SK-N-SH (cell line): ENCODE data around the gene RPL27. TPM values are rescaled to one million over a fixed set of nuclear protein-coding genes. Genes with fewer than 3 reads are reported as not detected.

Source experiments
- CTCF ChIA-PET: fragments of 300-600, 350-600 bp; formaldehyde crosslinking; extraction: SDS; loops from one replicate; lab custom pipeline; 2021; lab: Yijun Ruan, JAX
- POLR2A ChIA-PET: fragments of 350-600 bp; sonication (Branson Sonifier 250); formaldehyde crosslinking; extraction: SDS; loops from one replicate; lab custom pipeline; 2020; ENCODE audit warnings: antibody characterized with exemption, inconsistent platforms; lab: Yijun Ruan, JAX
- DNase-seq: peaks from one replicate; pipeline ENCODE4 v3.0.0; 2012
- H2AFZ ChIP-seq: fragments of 200-600 bp; sonication (generic); 2 replicates; pipeline ENCODE4 v1.8.1; 2016; ENCODE audit warnings: antibody characterized with exemption, mild to moderate bottlenecking, low read depth
- H3F3A ChIP-seq: fragments of 200-600 bp; sonication (generic); replicated peaks from 2 replicates; pipeline ENCODE3; 2016; ENCODE audit warnings: antibody characterized with exemption, mild to moderate bottlenecking; ENCODE audit not compliant: insufficient read depth
- H3K27ac ChIP-seq, 2 experiments: fragments of 200-500 bp in 1 of 2; fragments of 200-600 bp in 1 of 2; sonication (Bioruptor generic) in 1 of 2; sonication (generic), shearing (Covaris generic) in 1 of 2; 2 replicates each; pipeline versions ENCODE4 v1.5.1 to v1.6.1; 2014 to 2016; ENCODE audit warnings: low read depth in 2 of 2, inconsistent platforms in 1 of 2, low read length in 1 of 2, mild to moderate bottlenecking in 1 of 2, mixed read lengths in 1 of 2
- H3K27me3 ChIP-seq: fragments of 200-600 bp; sonication (generic), shearing (Covaris generic); 2 replicates; pipeline ENCODE4 v1.6.1; 2016; ENCODE audit warnings: mixed run types; ENCODE audit not compliant: insufficient read depth
- H3K36me3 ChIP-seq, 2 experiments: fragments of 200-500 bp in 1 of 2; fragments of 200-600 bp in 1 of 2; sonication (Bioruptor generic) in 1 of 2; sonication (generic) in 1 of 2; replicated peaks in 1 of 2; 2 replicates each; pipeline versions ENCODE3 to v1.5.1; 2014 to 2016; ENCODE audit warnings: low read length in 1 of 2, mild to moderate bottlenecking in 1 of 2; ENCODE audit not compliant: insufficient read depth in 2 of 2, control insufficient read depth in 1 of 2
- H3K4me1 ChIP-seq, 2 experiments: fragments of 200-500 bp in 1 of 2; fragments of 200-600 bp in 1 of 2; sonication (Bioruptor generic) in 1 of 2; sonication (generic), shearing (Covaris generic) in 1 of 2; 2 replicates each; pipeline versions ENCODE4 v1.5.1 to v1.6.1; 2014 to 2016; ENCODE audit warnings: low read depth in 1 of 2, low read length in 1 of 2, mixed run types in 1 of 2; ENCODE audit not compliant: insufficient read depth in 2 of 2, control insufficient read depth in 1 of 2
- H3K4me2 ChIP-seq: fragments of 200-600 bp; sonication (generic), shearing (Covaris generic); 2 replicates; pipeline ENCODE4 v1.6.1; 2017; ENCODE audit warnings: mixed run types
- H3K4me3 ChIP-seq, 2 experiments: fragments of 200-500 bp in 1 of 2; fragments of 200-600 bp in 1 of 2; sonication (Bioruptor generic) in 1 of 2; sonication (generic), shearing (Covaris generic) in 1 of 2; 2 replicates each; pipeline versions ENCODE4 v1.5.1 to v1.8.1; 2014 to 2016; ENCODE audit warnings: low read depth in 2 of 2, inconsistent platforms in 1 of 2, low read length in 1 of 2, mild to moderate bottlenecking in 1 of 2, mixed read lengths in 1 of 2, moderate library complexity in 1 of 2
- H3K79me2 ChIP-seq: fragments of 200-600 bp; sonication (generic); 2 replicates; pipeline ENCODE4 v1.8.1; 2017; ENCODE audit warnings: mild to moderate bottlenecking; ENCODE audit not compliant: insufficient read depth
- H3K9ac ChIP-seq: fragments of 200-600 bp; sonication (generic); 2 replicates; pipeline ENCODE4 v1.6.1; 2017; ENCODE audit warnings: mixed run types
- H3K9me2 ChIP-seq: fragments of 200-600 bp; sonication (generic); 2 replicates; pipeline ENCODE4 v1.6.1; 2017; ENCODE audit warnings: mixed run types
- H3K9me3 ChIP-seq: fragments of 200-600 bp; sonication (generic); 2 replicates; pipeline ENCODE4 v1.6.1; 2017; ENCODE audit warnings: mixed run types, mild to moderate bottlenecking, moderate library complexity
- H4K20me1 ChIP-seq: fragments of 200-600 bp; sonication (generic); 2 replicates; pipeline ENCODE4 v1.6.1; 2017; ENCODE audit warnings: mild to moderate bottlenecking, mixed run types; ENCODE audit not compliant: insufficient read depth
- CHD2 ChIP-seq: fragments of 150-350 bp; IDR thresholded peaks from 2 replicates; pipeline ENCODE4 v1.6.1; 2018; ENCODE audit warnings: low read length; ENCODE audit not compliant: partially characterized antibody
- EP300 ChIP-seq, 2 experiments: IDR thresholded peaks; 2 replicates each; pipeline versions ENCODE4 v1.4.0 to v1.6.1; 2012; ENCODE audit warnings: borderline replicate concordance in 1 of 2, low read depth in 1 of 2, low read length in 1 of 2
- GABPA ChIP-seq: IDR thresholded peaks from 2 replicates; pipeline ENCODE4 v1.4.0; 2012; ENCODE audit warnings: low read depth, mild to moderate bottlenecking
- MEF2A ChIP-seq: IDR thresholded peaks from 2 replicates; pipeline ENCODE4 v1.4.0; 2012; ENCODE audit warnings: low read depth, borderline replicate concordance
- MXI1 ChIP-seq: IDR thresholded peaks from 2 replicates; pipeline ENCODE4 v1.6.1; 2012; ENCODE audit warnings: mild to moderate bottlenecking, low read depth, low read length, improper control_type of control experiment
- RAD21 ChIP-seq: IDR thresholded peaks from 2 replicates; pipeline ENCODE4 v1.6.1; 2012; ENCODE audit warnings: mild to moderate bottlenecking, low read length
- REST ChIP-seq: IDR thresholded peaks from 2 replicates; pipeline ENCODE4 v1.6.1; 2012; ENCODE audit warnings: mild to moderate bottlenecking, low read depth, low read length, moderate library complexity
- SIN3A ChIP-seq: IDR thresholded peaks from 2 replicates; pipeline ENCODE4 v1.6.1; 2012; ENCODE audit warnings: low read depth, mild to moderate bottlenecking, low read length, moderate library complexity, borderline replicate concordance
- TAF1 ChIP-seq: IDR thresholded peaks from 2 replicates; pipeline ENCODE4 v1.6.1; 2012; ENCODE audit warnings: low read depth, mild to moderate bottlenecking, low read length, moderate library complexity, borderline replicate concordance
- TCF12 ChIP-seq: IDR thresholded peaks from 2 replicates; pipeline ENCODE4 v1.4.0; 2012
- TEAD4 ChIP-seq: IDR thresholded peaks from 2 replicates; pipeline ENCODE4 v1.4.0; 2012; ENCODE audit warnings: mild to moderate bottlenecking, borderline replicate concordance; ENCODE audit not compliant: insufficient read depth
- WGBS: methylation state at CpG from one replicate; pipeline ENCODE4 v1.1.6; 2017; ENCODE audit warnings: low lambda C conversion rate; 5-methylcytosine and 5-hydroxymethylcytosine counted together
- polyA plus RNA-seq, 3 experiments: library from polyadenylated mRNA; depleted of rRNA; stranded (reverse); fragments of >200 nt; gene quantifications; 2 replicates each; pipeline ENCODE4 v1.2.3, GENCODE V29; 2012
- TF ChIP-seq, protein P1 (sequence below): IDR thresholded peaks from 2 replicates; pipeline ENCODE4 v1.4.0; 2012; ENCODE audit warnings: low read depth, borderline replicate concordance
- TF ChIP-seq, protein P2 (sequence below): IDR thresholded peaks from 2 replicates; pipeline ENCODE4 v1.4.0; 2012; ENCODE audit warnings: low read depth

Gene RPL27
- polyA plus RNA-seq, 1 of the 3 experiments (the other 2 are of a cell fraction): 6,383 TPM

DNA sequence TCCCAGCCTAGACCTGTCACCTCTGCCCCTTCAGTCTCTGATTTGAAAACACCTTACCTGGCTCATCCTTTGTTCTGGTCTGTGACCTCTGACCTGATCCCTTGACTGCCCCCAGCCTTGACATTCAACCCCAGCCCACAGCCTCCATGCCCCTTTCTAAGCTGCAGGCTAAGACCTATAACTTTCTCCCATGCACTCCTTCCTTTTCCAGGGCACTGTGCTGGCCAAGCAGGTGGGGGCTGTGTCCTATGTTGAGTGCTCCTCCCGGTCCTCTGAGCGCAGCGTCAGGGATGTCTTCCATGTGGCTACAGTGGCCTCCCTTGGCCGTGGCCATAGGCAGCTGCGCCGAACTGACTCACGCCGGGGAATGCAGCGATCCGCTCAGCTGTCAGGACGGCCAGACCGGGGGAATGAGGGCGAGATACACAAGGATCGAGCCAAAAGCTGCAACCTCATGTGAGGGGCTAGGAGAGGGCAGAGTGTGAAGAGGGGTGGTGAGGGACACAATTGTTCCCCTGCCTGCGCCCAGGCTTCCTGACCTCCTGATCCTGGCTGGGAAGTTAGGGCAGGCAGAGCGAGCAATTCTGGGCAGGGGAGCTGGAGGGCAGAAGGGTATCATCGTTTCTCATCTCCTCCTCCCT lies 30.1 kb downstream of the RPL27 start:
- no peaks in the 10 kb centered on the region for H3K79me2 ChIP-seq
- TF ChIP-seq TEAD4 (no peak), RAD21 (no peak), SIN3A (no peak), MXI1 (no peak), EP300 (IDR thresholded peaks at IDR 0.05; ENCODE audit: borderline replicate concordance in 1 of 2, low read depth in 1 of 2, low read length in 1 of 2) (no peak), REST (no peak), TCF12 (no peak), MEF2A (no peak), CHD2 (no peak), GABPA (no peak), TAF1 (no peak)
- TF ChIP-seq, protein P1, sequence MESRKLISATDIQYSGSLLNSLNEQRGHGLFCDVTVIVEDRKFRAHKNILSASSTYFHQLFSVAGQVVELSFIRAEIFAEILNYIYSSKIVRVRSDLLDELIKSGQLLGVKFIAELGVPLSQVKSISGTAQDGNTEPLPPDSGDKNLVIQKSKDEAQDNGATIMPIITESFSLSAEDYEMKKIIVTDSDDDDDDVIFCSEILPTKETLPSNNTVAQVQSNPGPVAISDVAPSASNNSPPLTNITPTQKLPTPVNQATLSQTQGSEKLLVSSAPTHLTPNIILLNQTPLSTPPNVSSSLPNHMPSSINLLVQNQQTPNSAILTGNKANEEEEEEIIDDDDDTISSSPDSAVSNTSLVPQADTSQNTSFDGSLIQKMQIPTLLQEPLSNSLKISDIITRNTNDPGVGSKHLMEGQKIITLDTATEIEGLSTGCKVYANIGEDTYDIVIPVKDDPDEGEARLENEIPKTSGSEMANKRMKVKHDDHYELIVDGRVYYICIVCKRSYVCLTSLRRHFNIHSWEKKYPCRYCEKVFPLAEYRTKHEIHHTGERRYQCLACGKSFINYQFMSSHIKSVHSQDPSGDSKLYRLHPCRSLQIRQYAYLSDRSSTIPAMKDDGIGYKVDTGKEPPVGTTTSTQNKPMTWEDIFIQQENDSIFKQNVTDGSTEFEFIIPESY: no peak
- TF ChIP-seq, protein P2, sequence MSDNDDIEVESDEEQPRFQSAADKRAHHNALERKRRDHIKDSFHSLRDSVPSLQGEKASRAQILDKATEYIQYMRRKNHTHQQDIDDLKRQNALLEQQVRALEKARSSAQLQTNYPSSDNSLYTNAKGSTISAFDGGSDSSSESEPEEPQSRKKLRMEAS: no peak
- peaks cover 6% of the 10 kb centered on the region for H3F3A ChIP-seq
- no peak for DNase-seq
- 94% methylated on average over 17 of the region's 17 CpGs for WGBS
- CTCF ChIA-PET: interaction anchor here (0.6 kb wide), 1 partner anchor 469 kb away, joined by 3 read pairs; no protein-coding TSS in a partner anchor
- POLR2A ChIA-PET: no interaction called here
- no peak overlapping the region for H2AFZ ChIP-seq
- no peaks in the 10 kb centered on the region for H3K36me3 ChIP-seq
- H3K9me2 ChIP-seq: no peaks in the 10 kb centered on the region
- no peaks in the 10 kb centered on the region for H3K27me3 ChIP-seq
- H3K4me3 ChIP-seq: no peak overlapping the region
- H3K4me1 ChIP-seq: peaks cover 0 to 5% of the 10 kb centered on the region in 2 experiments; a peak in 1 of 4 replicates
- H3K27ac ChIP-seq: no peak overlapping the region
- H3K9ac ChIP-seq: no peak overlapping the region
- no peaks in the 10 kb centered on the region for H3K9me3 ChIP-seq
- H4K20me1 ChIP-seq: no peaks in the 10 kb centered on the region
- H3K4me2 ChIP-seq: no peak overlapping the region
